ENCODE results near the gene PUM1. TPM values are rescaled to one million over a fixed set of nuclear protein-coding genes. Genes with fewer than 3 reads are reported as not detected.

Gene PUM1
- total RNA-seq, 1 experiment from 2014 or later: 43.7 TPM

DNA sequence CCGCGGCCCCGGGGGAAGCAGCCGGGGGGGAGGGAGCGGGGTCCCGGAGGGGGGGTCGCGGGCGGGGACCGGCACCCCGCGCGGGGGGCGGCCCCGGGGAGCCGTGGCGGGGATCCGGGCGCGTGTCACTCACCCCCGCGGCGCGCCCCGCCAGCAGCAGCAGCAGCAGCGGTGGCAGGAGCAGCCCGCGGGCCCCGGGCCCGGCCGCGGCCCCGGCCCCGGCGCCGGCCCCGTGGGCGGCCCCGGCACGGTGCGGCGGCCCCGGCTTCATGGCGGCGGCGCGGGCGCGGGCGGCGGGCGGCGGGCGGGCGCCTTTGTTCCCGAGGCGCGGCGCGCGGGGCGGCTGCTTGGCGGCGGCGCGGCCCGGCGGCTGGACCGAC is 157.2 kb downstream of the PUM1 start:
- DNase-seq (ENCODE audit: low read depth): no peak

DNA sequence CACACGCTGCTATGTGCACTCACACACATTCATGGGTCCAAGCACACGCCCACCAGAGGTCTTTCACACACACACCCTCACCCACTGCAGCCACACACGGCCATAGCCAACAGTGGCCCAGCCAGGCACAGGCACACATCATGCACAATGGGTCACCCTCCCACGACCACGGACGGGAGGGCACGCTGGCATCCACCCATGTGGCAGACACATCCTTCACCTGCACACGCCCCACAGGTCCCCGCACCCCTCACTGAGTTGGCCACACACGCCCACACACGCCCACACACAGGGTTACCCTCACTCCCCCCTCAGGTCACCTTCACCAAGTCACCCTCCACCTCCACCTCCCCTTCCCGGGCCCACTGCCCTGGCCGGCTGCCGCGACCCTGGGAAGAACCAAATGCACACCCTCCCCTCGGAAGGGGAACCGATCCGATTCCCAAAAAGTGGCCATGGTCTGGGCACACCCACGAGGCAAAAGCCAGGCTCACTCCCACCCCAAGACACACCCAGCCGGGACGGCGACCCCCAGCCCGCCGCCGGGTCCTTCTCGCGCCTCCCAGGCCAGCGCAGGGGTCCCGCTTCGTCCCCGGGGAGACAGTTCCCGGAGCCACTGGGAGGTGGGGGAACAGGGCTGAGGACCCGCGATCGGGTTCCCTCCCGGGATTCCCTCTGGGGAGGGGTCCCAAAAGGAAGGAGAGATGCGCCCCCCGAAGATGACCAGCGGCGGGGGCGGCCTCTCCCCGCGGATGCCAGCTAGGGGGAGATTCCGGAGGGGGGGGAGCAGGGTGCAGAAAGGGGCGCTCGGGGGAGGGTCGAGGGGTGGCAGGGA is 157.8 kb downstream of the PUM1 start:
- DNase-seq (ENCODE audit: low read depth): no peak

DNA sequence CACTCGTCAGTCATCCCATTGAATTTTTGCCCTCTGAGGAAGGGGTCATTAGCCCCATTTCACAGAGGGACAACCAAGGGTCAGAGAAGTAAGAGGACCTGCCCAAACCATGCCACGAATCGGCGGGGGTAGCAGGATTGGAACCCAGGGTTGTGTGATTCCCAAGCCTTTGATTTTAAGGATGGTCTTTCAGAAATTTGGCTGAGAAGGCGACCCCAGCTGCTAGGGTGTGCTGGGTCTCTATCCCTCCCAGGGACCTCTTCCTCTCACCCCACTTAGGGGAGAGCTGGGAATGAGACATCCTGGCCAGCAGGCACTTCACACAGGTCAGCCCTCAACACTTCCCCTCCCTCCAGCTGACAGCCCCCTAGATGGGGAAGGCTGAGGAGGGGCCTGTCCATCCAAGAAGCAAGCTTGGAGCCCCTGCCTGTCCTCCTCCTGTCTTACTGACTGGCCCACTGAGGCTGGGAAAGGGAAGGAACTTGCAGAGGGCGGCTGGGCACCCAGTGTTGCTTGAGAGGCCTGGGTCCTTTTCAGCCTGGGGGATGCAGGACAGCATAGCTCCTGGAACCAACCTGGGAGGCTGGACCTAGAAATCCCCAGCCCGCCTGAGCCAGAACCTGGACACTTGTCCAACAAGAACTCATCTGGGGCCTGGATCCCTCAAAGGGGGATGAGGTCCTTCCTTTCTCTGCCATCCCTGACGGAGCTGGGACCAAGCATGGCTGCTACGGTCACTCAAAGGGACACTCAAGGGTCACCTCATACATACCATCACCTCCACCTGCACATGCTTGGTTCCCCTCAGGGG is 158.7 kb downstream of the PUM1 start:
- DNase-seq (ENCODE audit: low read depth): no peak

DNA sequence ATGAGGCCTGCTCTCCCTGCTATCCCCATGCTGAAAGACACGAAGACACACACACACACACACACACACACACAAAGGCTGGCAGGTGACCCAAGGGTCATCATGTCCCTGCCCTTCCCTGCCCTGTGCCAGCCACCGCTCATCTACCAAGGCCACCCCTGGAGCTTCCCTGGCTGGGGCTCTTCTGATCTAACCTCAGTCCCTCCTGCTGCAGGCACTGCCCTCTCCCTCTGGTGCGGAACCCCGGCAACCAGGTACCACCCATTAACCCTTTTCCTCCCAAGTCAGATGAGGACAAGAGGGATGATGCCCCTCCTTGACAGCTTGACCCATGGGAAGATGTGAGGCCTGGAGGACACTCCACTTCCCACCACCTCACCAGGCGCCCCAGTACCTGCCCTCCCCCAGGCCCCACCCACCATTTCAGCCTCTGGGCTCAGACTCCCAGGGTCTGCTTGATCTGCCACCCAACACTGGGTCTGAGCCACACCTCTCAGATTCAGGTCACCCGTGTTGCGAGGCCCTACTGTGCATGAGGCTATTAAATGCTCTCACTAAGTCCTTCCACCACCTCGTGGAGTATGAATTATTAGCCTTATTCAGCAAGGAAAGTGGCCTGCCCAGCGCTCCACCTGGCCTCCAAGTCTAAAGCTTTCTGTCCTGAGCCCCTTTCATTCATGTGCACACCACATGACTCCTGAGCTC is 159.4 kb downstream of the PUM1 start:
- no peak for DNase-seq (ENCODE audit: low read depth)

DNA sequence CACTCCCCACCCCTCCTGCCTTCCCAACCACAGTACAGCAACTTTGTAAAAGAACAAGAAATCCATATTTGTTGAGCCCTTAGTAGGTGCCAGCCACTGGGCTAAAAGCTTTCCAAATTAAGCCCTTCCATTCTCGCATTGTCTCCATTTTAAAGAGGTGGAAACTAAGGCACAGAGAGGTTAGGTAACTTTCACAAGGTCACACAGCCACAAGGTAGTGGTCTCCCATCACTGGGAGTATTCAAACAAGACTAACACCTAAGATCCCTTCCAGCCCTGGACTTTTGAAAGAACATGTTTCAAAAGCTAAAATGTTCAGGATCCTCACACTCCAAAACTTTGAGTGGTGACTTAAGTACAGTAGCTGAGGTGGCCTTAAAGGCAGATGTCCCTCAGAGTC is 160.1 kb downstream of the PUM1 start:
- DNase-seq (ENCODE audit: low read depth): no peak

DNA sequence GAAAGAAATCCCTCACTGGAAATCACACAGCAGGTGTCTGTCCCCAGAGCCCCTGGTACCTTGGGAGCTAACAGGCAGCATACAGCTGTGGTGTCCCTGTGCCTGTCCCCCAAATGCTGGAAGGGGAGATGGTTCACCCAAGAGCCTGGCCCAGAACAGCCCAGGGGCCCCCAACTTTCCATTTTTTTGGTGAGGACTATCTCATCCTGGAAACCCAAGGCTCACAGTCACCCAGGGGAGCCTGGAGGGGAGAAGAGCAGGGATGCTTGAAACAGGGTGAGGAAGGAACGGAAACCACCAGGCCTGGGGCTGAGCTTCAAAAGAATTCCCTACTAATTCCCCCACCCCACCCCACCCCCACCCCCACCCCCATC is 160.6 kb downstream of the PUM1 start:
- DNase-seq (ENCODE audit: low read depth): no peak

DNA sequence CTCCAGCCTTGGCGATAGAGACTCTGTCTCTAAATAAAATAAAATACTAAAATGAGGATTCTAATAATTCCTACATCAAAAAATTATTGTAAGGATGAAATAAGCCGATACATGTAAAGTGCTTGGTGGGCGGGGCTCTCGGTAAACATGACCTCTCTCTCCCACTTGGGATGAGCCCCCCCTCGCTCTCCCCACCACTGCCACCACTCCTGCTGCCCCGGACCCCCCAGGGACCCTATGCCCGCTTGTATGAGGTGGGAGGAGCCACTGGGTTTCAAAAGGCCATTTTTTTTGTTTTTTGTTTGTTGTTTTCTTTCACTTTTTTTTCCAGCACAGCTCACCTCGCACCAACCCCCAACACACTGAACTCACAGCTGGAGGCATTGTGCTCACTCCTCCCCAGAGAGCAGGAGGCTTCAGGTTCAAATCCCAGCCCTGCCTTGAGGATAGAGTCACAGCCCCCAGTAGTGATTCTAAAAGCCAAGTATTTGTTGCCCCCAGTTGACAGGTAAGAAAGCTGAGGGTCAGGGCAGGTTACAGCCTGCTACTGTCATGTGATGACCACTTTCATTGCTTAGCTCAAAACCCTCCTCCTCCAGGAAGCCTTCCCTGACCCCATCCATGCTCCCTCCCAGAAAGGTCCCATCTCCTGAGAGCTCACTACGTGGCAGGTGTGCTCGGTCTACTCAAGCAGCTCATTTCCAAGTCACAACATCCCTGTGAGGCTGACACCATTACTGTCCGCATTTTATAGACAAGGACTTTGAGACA is 161.1 kb downstream of the PUM1 start:
- DNase-seq (ENCODE audit: low read depth): no peak

DNA sequence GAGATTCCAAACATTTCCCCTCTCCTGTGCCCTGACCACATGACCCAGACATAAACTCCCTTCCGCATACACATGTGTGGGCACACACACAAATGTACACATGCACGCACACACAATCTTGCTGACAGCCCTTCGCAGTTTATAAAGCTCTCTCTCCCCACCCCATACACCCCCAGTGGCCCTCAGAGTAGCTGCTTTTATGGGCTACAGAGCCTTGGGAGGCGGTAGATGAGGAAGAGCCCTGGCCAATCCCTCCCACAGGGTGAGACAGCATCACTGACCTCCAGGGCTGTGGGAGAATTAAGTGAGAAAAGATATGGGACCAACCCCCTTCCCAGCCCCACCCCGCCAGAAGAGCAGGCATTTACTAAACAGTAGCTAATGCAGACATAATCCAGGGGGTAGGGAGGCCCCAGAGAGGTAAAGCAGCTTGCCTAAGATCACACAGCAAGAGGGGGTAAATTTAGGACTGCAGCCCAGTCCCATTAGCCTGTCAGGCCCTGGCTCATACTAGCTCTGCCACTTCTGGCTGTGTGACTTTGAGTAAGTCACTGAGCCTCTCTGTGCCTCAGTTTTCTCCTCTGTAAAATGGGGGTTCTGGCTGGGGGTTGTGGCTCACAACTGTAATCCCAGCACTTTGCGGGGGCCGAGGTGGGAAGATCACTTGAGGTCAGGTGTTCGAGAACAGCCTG is 162.0 kb downstream of the PUM1 start:
- no peak for DNase-seq (ENCODE audit: low read depth)

DNA sequence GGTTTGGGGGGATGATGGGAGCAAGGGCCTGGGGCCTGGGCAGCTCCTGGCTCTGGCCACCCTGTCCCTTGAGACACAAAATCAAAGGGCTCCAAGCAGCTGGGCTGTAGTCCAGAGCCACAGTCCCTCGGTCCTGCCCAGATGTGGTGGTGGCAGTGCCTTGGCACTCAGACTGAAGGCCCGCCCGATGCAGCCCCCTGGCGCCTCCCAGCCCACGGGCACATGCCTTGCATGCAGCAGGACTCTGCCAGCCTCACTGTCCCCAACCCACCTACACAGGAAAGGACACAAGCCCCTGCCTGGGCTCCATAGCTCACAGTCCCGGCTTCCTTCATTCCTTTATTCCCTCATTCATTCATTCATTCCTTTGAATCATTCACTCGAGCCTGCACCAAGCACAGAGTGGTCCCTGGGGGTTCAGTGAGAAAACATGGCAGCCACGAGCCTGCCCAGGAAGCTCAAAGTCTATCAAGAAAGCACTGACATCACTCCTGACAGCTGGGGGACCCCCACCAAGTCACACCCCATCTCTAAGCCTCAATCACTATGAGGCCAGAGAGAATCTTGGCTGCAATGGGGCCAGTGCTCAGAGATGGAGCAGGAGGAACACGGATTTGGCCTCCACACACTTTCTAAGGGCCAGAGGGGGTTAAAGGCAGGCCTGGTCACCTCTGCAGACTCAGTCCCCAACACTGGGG is 162.8 kb downstream of the PUM1 start:
- no peak for DNase-seq (ENCODE audit: low read depth)

DNA sequence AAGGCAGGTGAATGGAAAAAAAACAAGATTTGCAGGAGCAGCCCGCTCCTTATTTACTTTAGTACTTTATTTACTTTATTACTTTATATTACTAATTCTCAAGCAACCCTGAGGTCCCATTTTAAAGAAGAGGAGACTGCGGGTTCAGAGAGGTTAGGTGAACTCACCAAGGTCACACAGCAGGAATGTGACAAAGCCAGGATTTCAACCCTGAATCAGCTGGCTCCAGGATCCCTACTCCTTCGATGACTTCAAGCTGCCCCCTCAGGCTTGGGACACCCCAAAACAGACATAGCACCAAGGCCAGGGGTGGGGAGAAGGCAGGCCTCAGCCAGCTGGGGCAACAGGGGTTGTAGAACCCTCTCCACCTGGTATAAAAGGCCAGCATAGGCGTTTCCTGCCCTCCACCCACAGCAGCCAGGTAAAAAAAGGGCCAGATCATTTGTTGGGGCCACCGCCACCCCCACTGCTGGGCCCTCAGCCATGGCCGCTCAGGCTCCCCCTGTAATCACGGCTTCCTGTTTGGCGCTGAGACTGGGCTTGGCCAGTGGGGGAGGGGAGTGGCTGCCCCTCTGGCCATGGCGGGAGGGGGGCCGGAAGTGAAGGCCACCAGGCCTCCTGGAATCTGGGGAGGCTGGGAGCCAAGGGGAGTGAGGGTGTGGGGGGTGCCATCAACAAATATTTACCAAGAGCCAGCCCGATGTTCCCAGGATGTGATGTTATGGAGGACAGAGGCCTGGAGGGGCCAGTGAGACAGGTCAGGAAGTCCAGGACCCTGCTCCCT is 163.5 kb downstream of the PUM1 start:
- DNase-seq (ENCODE audit: low read depth): no peak

DNA sequence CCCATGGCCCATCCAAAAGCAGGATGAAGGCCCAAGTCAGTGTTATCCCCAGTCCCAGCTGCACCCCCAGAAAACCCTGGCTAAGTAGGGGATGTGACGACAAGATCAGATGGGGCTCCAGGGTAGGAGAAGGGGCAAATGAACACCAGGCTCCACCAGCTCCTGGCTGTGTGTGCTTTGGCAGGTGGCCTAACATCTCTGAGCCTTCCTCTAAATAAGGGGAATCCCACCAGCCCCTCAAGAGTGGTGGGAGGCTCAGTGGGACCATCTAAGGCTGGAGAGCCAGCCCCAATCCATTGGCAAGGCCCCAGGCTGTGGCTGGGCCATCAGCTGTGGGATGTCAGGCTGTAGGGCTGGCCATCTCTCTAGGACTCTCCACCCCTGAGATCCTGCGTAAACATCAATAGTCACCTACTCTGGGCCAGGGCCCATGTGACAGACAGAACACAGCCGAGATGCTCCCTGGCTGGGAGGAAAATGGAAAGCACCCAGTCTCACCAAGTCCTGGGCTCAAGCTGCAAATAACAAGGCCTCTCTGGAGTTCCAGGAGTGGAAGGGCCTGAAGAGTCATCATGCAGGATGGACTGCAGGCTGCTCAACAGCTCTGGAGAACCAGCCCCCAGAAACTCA is 164.5 kb downstream of the PUM1 start:
- DNase-seq (ENCODE audit: low read depth): no peak

DNA sequence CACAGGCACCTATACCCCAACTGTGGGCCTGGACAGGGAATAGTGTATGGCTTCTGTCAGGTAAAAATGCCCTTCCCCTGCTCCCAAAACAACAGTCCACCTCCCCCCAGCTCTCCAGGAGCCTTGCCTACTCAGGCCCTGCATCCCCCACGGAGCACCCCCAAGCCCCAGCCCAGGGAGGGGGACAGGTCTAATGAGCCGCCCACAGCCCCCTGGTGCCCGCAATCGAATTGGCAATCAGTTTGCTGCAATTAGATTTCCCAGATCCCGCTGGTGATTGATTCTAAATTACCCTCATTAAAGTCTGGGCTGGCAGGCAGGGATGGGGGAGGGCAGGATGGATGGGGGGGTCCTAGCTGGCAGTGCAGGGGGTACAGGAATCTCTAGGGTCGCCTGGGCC is 165.0 kb downstream of the PUM1 start:
- no peak for DNase-seq (ENCODE audit: low read depth)

DNA sequence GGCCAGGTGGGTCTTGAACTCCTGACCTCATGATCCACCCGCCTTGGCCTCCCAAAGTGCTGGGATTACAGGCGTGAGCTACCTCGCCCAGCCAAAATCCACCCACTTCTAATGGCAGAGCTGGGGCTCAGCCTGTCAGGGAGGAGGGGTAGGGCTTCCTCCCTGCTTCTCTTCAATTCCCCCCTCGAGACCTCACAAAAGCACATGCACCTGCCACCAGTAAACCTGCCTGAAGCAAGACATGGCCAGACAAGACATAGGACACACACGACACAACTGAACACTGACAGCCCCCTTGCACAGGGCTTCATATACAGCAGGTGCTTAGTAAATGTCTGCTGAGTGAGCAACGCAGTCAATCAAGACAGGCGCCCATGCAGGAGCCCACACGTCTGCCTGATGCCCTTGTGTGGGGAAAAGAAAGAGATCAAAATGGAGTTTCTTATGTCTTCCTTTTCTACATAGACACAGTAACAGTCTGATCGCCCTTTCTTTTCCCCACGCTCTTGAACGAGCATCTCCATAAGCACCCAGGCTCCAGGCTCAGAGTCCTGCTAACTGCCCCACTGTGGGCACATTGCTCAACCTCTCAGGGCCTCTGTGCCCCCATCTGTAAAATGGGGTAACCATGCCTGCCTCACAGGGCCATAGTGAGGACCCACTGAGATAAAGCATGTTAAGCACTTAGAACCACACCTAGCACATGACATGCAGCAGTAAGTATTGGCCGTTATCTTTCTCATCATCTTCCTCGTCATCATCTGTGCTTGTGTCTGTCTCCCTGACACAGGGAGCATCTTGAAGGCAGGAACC is 165.7 kb downstream of the PUM1 start:
- no peak for DNase-seq (ENCODE audit: low read depth)

DNA sequence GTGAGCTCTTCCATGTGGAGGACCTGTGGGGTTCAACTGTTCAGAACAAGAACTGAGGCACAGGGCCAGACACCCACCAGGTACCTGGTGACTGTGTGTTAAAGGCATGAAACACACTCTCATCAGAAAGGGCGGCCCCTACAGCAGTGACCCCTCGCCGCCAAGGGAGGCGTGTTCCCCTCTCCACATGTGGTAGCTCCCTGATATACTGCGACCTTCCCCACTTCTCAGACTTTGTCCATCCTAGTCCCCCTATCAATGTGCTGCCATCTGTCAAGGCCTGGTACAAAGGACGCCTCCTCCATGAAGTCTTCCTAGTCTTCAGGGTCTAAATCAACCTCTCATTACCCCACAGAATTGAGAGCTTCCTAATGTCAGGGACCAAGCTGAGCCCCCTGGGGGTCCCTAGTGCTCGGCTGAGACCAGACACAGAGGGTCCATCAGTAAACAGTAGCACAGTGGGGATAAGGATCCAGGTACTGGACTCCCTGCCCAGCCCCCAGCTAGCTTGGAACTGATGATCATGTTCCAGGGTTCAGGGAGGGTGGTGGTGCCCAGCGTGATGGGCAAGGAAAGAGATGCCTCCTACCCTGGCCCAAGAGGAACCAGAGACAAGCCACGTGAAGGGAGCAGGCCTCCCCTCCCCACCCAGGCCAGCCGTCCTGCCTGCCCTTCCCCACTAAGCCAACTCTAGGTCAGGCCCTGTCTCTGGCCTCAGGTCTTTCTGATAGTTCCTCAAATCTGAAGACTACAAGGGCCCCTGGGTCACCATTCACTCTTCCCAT is 167.3 kb downstream of the PUM1 start:
- no peak for DNase-seq (ENCODE audit: low read depth)

DNA sequence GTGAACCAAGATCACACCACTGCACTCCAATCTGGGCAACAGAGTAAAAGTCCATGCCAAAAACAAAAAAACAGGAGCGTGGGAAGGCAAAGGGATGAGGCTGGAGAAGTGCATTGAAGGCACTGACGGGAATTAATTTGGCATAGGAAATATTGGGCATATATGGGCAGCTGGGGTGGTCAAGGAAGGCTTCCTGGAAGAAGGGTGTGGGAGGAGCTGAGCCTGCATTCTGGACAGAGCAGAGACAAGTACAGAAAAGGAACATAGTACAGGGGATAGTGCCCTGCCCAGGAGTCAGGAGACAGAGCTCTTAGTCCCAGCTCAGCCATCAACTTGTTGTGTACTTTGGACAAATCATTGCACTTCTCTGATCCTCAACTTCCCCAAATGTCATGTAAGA is 168.6 kb downstream of the PUM1 start:
- no peak for DNase-seq (ENCODE audit: low read depth)

DNA sequence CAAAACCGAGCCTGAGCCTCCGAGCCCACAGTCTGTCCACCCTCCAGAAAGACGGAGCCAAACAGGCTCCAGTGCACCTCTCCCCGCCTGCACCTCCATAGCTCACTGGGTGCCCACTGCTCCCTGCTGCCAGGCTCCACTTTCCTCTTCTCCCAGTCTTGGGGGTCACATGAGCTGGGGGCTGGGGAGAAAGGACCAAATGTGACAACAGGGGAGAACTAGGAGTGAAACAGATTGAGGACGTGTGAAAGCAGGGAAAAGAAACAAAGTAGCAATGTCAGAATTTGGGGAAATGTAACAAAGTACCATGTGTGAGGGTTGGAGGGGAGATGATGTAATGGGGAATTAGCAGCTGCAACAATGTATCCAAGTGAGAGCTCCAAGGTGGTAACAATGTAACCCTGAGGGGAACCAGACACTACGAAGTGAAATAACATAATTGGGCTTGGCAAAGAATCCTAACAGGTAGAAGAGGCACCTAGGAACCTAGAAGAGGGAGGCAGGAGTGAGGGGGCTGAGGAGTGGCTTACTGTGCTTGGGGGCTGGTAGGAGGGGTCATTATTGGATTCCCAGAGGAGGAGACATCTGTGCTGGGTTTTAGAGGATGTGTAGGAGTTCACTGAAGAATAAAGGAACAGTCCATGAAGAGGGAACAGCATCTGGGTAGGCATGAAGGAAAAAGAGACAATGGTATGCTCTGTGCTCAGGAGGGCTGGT is 169.4 kb downstream of the PUM1 start:
- no peak for DNase-seq (ENCODE audit: low read depth)

All from HT1080 (cell line).